ENCODE measurements around the gene TMEM250. TPM values are rescaled to one million over a fixed set of nuclear protein-coding genes. Genes with fewer than 3 reads are reported as not detected.

TMEM250 gene
- total and polyA plus RNA-seq, 4 donors: 14.9 to 25.1 (median 20.5) TPM

- Histone ChIP-seq H3K9me3 (ENCODE audit: control insufficient read depth, low read length) (no peaks in the 10 kb centered on the region), H3K27me3 (ENCODE audit: control insufficient read depth in 1 of 2, insufficient read depth in 2 of 2, low read length in 1 of 2) (peaks cover 0 to 3% of the 10 kb centered on the region in 2 donors), H3K4me1 (ENCODE audit: control insufficient read depth in 1 of 2, insufficient read depth in 2 of 2, low read length in 2 of 2) (no peaks in the 10 kb centered on the region), H3K27ac (ENCODE audit: low read depth in 1 of 2, low read length in 2 of 2) (no peak overlapping the region), H3K4me3 (ENCODE audit: low read length in 2 of 2) (no peak overlapping the region), H3K36me3 (ENCODE audit: control insufficient read depth in 1 of 2, insufficient read depth in 2 of 2, low read length in 1 of 2) (no peaks in the 10 kb centered on the region)
- DNase-seq: no peak
- intact Hi-C loops (cut with DNase I): no loop called here
- 51 to 53% methylated on average over 18 of the region's 18 CpGs for WGBS, 2 donors
- no peak for ATAC-seq (ENCODE audit: low FRiP score)
Measured at GRCh38 chr9:136135326-136136126, 16.9 kb upstream of the TMEM250 start.

GRCh38 chr9:136133959-136134484, 15.3 kb upstream of the TMEM250 start:
- intact Hi-C loops (cut with DNase I): no loop called here
- DNase-seq (no peak), ATAC-seq (ENCODE audit: low FRiP score) (no peak)
- Histone ChIP-seq H3K9me3 (ENCODE audit: control insufficient read depth, low read length) (no peaks in the 10 kb centered on the region), H3K27me3 (ENCODE audit: control insufficient read depth in 1 of 2, insufficient read depth in 2 of 2, low read length in 1 of 2) (peaks cover 0 to 3% of the 10 kb centered on the region in 2 donors), H3K27ac (ENCODE audit: low read depth in 1 of 2, low read length in 2 of 2) (no peak overlapping the region), H3K36me3 (ENCODE audit: control insufficient read depth in 1 of 2, insufficient read depth in 2 of 2, low read length in 1 of 2) (no peaks in the 10 kb centered on the region), H3K4me1 (ENCODE audit: control insufficient read depth in 1 of 2, insufficient read depth in 2 of 2, low read length in 2 of 2) (no peaks in the 10 kb centered on the region), H3K4me3 (ENCODE audit: low read length in 2 of 2) (no peak overlapping the region)
- WGBS, 2 donors: 21 to 23% methylated on average over 18 of the region's 18 CpGs

GRCh38 chr9:136133191-136133958, 14.7 kb upstream of the TMEM250 start:
- DNase-seq (no peak), ATAC-seq (ENCODE audit: low FRiP score) (no peak)
- 1 to 3% methylated on average over 33 to 69 of the region's 69 CpGs for WGBS, 2 donors
- H3K4me1 ChIP-seq (ENCODE audit: control insufficient read depth in 1 of 2, insufficient read depth in 2 of 2, low read length in 2 of 2): no peaks in the 10 kb centered on the region
- no peaks in the 10 kb centered on the region for H3K9me3 ChIP-seq (ENCODE audit: control insufficient read depth, low read length)
- intact Hi-C loops (cut with DNase I): no loop called here
- H3K27ac ChIP-seq (ENCODE audit: low read depth in 1 of 2, low read length in 2 of 2): no peak overlapping the region
- H3K27me3 ChIP-seq (ENCODE audit: control insufficient read depth in 1 of 2, insufficient read depth in 2 of 2, low read length in 1 of 2): peaks cover 0 to under 1% of the 10 kb centered on the region in 2 donors
- no peak overlapping the region for H3K4me3 ChIP-seq (ENCODE audit: low read length in 2 of 2)
- H3K36me3 ChIP-seq (ENCODE audit: control insufficient read depth in 1 of 2, insufficient read depth in 2 of 2, low read length in 1 of 2): no peaks in the 10 kb centered on the region

- Histone ChIP-seq H3K36me3 (ENCODE audit: control insufficient read depth in 1 of 2, insufficient read depth in 2 of 2, low read length in 1 of 2) (no peaks in the 10 kb centered on the region), H3K27ac (ENCODE audit: low read depth in 1 of 2, low read length in 2 of 2) (no peak overlapping the region), H3K4me3 (ENCODE audit: low read length in 2 of 2) (no peak overlapping the region), H3K9me3 (ENCODE audit: control insufficient read depth, low read length) (no peaks in the 10 kb centered on the region), H3K4me1 (ENCODE audit: control insufficient read depth in 1 of 2, insufficient read depth in 2 of 2, low read length in 2 of 2) (no peaks in the 10 kb centered on the region), H3K27me3 (ENCODE audit: control insufficient read depth in 1 of 2, insufficient read depth in 2 of 2, low read length in 1 of 2) (no peaks in the 10 kb centered on the region)
- 5 to 7% methylated on average over 37 to 52 of the region's 52 CpGs for WGBS, 2 donors
- no peak for ATAC-seq (ENCODE audit: low FRiP score)
- intact Hi-C loops (cut with DNase I): no loop called here
- no peak for DNase-seq
Measured at GRCh38 chr9:136132512-136133050, 13.9 kb upstream of the TMEM250 start.

- Histone ChIP-seq H3K27me3 (ENCODE audit: control insufficient read depth in 1 of 2, insufficient read depth in 2 of 2, low read length in 1 of 2) (no peaks in the 10 kb centered on the region), H3K4me1 (ENCODE audit: control insufficient read depth in 1 of 2, insufficient read depth in 2 of 2, low read length in 2 of 2) (no peaks in the 10 kb centered on the region), H3K4me3 (ENCODE audit: low read length in 2 of 2) (no peak overlapping the region), H3K27ac (ENCODE audit: low read depth in 1 of 2, low read length in 2 of 2) (no peak overlapping the region), H3K36me3 (ENCODE audit: control insufficient read depth in 1 of 2, insufficient read depth in 2 of 2, low read length in 1 of 2) (no peaks in the 10 kb centered on the region), H3K9me3 (ENCODE audit: control insufficient read depth, low read length) (no peaks in the 10 kb centered on the region)
- no peak for ATAC-seq (ENCODE audit: low FRiP score)
- intact Hi-C loops (cut with DNase I): no loop called here
- 52 to 55% methylated on average over 31 of the region's 31 CpGs for WGBS, 2 donors
- no peak for DNase-seq
Measured at GRCh38 chr9:136131629-136132511, 13.2 kb upstream of the TMEM250 start.

GRCh38 chr9:136129176-136129575, 10.5 kb upstream of the TMEM250 start:
- no peaks in the 10 kb centered on the region for H3K27me3 ChIP-seq (ENCODE audit: control insufficient read depth in 1 of 2, insufficient read depth in 2 of 2, low read length in 1 of 2)
- DNase-seq (no peak), ATAC-seq (ENCODE audit: low FRiP score) (no peak)
- no peak overlapping the region for H3K4me3 ChIP-seq (ENCODE audit: low read length in 2 of 2)
- intact Hi-C loops (cut with DNase I): loop anchor here (10.0 kb wide), 1 partner anchor 264 kb away; no protein-coding TSS in a partner anchor
- no peak overlapping the region for H3K27ac ChIP-seq (ENCODE audit: low read depth in 1 of 2, low read length in 2 of 2)
- H3K4me1 ChIP-seq (ENCODE audit: control insufficient read depth in 1 of 2, insufficient read depth in 2 of 2, low read length in 2 of 2): no peaks in the 10 kb centered on the region
- H3K36me3 ChIP-seq (ENCODE audit: control insufficient read depth in 1 of 2, insufficient read depth in 2 of 2, low read length in 1 of 2): no peaks in the 10 kb centered on the region
- 73 to 74% methylated on average over 17 of the region's 17 CpGs for WGBS, 2 donors
- no peaks in the 10 kb centered on the region for H3K9me3 ChIP-seq (ENCODE audit: control insufficient read depth, low read length)

- DNase-seq (no peak), ATAC-seq (ENCODE audit: low FRiP score) (no peak)
- WGBS, 2 donors: 74 to 78% methylated on average over 17 of the region's 17 CpGs
- Histone ChIP-seq H3K4me3 (ENCODE audit: low read length in 2 of 2) (no peak overlapping the region), H3K27ac (ENCODE audit: low read depth in 1 of 2, low read length in 2 of 2) (no peak overlapping the region), H3K36me3 (ENCODE audit: control insufficient read depth in 1 of 2, insufficient read depth in 2 of 2, low read length in 1 of 2) (no peaks in the 10 kb centered on the region), H3K9me3 (ENCODE audit: control insufficient read depth, low read length) (no peaks in the 10 kb centered on the region), H3K27me3 (ENCODE audit: control insufficient read depth in 1 of 2, insufficient read depth in 2 of 2, low read length in 1 of 2) (no peaks in the 10 kb centered on the region), H3K4me1 (ENCODE audit: control insufficient read depth in 1 of 2, insufficient read depth in 2 of 2, low read length in 2 of 2) (no peaks in the 10 kb centered on the region)
- intact Hi-C loops (cut with DNase I): loop anchor here (10.0 kb wide), 1 partner anchor 264 kb away; no protein-coding TSS in a partner anchor
Measured at GRCh38 chr9:136128436-136128835, 9.8 kb upstream of the TMEM250 start.

GRCh38 chr9:136127313-136127712, 8.6 kb upstream of the TMEM250 start:
- intact Hi-C loops (cut with DNase I): loop anchor here (10.0 kb wide), 1 partner anchor 263 kb away; no protein-coding TSS in a partner anchor
- no peaks in the 10 kb centered on the region for H3K36me3 ChIP-seq (ENCODE audit: control insufficient read depth in 1 of 2, insufficient read depth in 2 of 2, low read length in 1 of 2)
- no peaks in the 10 kb centered on the region for H3K27me3 ChIP-seq (ENCODE audit: control insufficient read depth in 1 of 2, insufficient read depth in 2 of 2, low read length in 1 of 2)
- H3K9me3 ChIP-seq (ENCODE audit: control insufficient read depth, low read length): no peaks in the 10 kb centered on the region
- no peaks in the 10 kb centered on the region for H3K4me1 ChIP-seq (ENCODE audit: control insufficient read depth in 1 of 2, insufficient read depth in 2 of 2, low read length in 2 of 2)
- no peak overlapping the region for H3K27ac ChIP-seq (ENCODE audit: low read depth in 1 of 2, low read length in 2 of 2)
- ATAC-seq (ENCODE audit: low FRiP score): no peak
- H3K4me3 ChIP-seq (ENCODE audit: low read length in 2 of 2): no peak overlapping the region
- 80 to 86% methylated on average over 18 of the region's 18 CpGs for WGBS, 2 donors
- no peak for DNase-seq
